Gastroesophageal sphincter (tissue), 4 donors: ENCODE measurements around the gene GBP2. TPM values are rescaled to one million over a fixed set of nuclear protein-coding genes. Genes with fewer than 3 reads are reported as not detected.
"Not testable (repeated sequence)": the region's sequence is repeated elsewhere in the genome, so short reads cannot be mapped to it uniquely, and the experiment has no call there.

Experiments used
- ATAC-seq: fragments of 150-250 bp; one replicate; pipeline ENCODE4 v1.9.1; 2016; ENCODE audit warnings: mild to moderate bottlenecking, moderate library complexity
- H3K27ac ChIP-seq, 4 donors: fragments of 200-600 bp; sonication (generic) in 3 of 4; 1 replicate in 3 of 4; 2 replicates in 1 of 4; pipeline ENCODE4 v1.5.1; 2016 to 2019
- H3K27me3 ChIP-seq: fragments of 200-600 bp; sonication (generic); one replicate; pipeline ENCODE4 v1.5.1; 2019
- H3K36me3 ChIP-seq, 2 donors: fragments of 200-600 bp; sonication (generic); one replicate each; pipeline ENCODE4 v1.5.1; 2019; ENCODE audit warnings: control low read depth in 1 of 2
- H3K4me1 ChIP-seq, 3 donors: fragments of 200-600 bp; sonication (generic); 1 replicate in 2 of 3; 2 replicates in 1 of 3; pipeline ENCODE4 v1.5.1; 2016 to 2019; ENCODE audit warnings: control low read depth in 2 of 3
- H3K4me3 ChIP-seq, 2 donors: fragments of 200-600 bp; sonication (generic); one replicate each; pipeline ENCODE4 v1.5.1; 2019; ENCODE audit warnings: mild to moderate bottlenecking in 1 of 2, moderate library complexity in 1 of 2
- H3K9me3 ChIP-seq, 3 donors: fragments of 200-600 bp; sonication (generic); one replicate each; pipeline ENCODE4 v1.5.1; 2017 to 2019; ENCODE audit warnings: control low read depth in 2 of 3
- CTCF ChIP-seq, 4 experiments: fragments of 200-600 bp in 2 of 4; fragments of 450-650 bp in 2 of 4; sonication (generic) in 1 of 4; IDR thresholded peaks; one replicate each; pipeline ENCODE4 v1.5.1; 2017 to 2019; ENCODE audit warnings: antibody characterized with exemption in 4 of 4, mild to moderate bottlenecking in 2 of 4, moderate library complexity in 2 of 4
- EP300 ChIP-seq: sonication (generic); formaldehyde crosslinking; IDR thresholded peaks from one replicate; pipeline ENCODE4 v1.6.1; 2017; ENCODE audit warnings: antibody characterized with exemption, mild to moderate bottlenecking
- POLR2A ChIP-seq, 2 donors: fragments of 450-650 bp; IDR thresholded peaks; one replicate each; pipeline ENCODE4 v1.6.1; 2017; ENCODE audit warnings: antibody characterized with exemption in 2 of 2, mild to moderate bottlenecking in 2 of 2, moderate library complexity in 1 of 2
- POLR2AphosphoS5 ChIP-seq: sonication (generic); formaldehyde crosslinking; IDR thresholded peaks from one replicate; pipeline ENCODE4 v1.6.1; 2017; ENCODE audit warnings: antibody characterized with exemption
- WGBS, 2 donors: methylation state at CpG; one replicate each; pipeline ENCODE4 v1.1.5; 2018; ENCODE audit warnings: low coverage in 1 of 2; 5-methylcytosine and 5-hydroxymethylcytosine counted together
- total RNA-seq, 4 donors: library from RNA; depleted of rRNA; stranded (reverse); fragments of >200 nt; gene quantifications; one replicate each; pipeline ENCODE4 v1.1.0, GENCODE V29; 2016

GBP2 gene
- total RNA-seq, 4 donors from 2014 or later: 147 to 172 (median 167) TPM

DNA sequence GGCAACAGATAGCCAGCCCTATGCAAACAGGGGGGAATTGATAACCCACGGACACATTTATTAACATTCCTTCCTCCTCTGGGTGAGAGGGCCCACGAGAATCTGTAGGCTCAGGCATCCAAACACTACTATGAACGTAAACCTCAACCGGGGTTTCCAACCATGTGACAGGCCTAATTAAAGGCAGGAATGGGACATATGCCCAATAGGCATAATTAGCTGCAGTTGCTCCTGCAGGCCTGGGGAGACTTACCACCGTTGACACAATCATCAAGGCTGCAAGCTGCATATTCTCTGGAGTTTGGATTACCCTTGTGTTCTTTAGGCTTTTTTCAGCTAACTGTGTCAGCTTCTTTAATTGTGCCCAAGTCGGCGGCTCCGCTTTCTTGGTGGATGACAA is 38.7 kb downstream of the GBP2 start:
- H3K36me3 ChIP-seq: no peaks in the 10 kb centered on the region
- no peaks in the 10 kb centered on the region for H3K27me3 ChIP-seq
- H3K4me1 ChIP-seq: no peaks in the 10 kb centered on the region
- H3K4me3 ChIP-seq: no peak overlapping the region
- no peak for ATAC-seq
- no peaks in the 10 kb centered on the region for H3K9me3 ChIP-seq
- WGBS, 2 donors: 74 to 80% methylated on average over 5 to 8 of the region's 8 CpGs
- no peak overlapping the region for H3K27ac ChIP-seq
- TF ChIP-seq POLR2A (IDR thresholded peaks at IDR 0.05): no peak
- no peak for TF ChIP-seq EP300
- no peak for TF ChIP-seq CTCF (IDR thresholded peaks at IDR 0.05)
- TF ChIP-seq POLR2AphosphoS5: no peak

DNA sequence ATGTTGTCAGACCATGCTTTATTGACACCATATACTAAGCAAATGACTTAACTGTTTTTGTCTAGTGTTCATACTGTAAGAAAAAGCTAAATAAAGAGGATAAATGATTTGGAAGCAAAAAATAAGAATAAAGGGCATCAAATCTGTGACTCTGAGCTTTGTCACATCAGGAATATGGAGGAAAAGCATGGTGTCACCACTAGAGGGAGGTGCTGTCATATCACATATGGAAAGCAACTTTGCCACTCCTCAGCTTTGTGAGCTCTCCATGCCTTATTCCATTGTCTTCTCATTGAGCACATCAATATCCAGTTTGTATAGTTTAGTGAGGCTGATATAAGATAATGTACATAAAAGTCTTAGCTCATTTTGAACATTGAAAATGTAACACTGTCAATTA is 40.1 kb downstream of the GBP2 start:
- Histone ChIP-seq H3K4me3 (no peak overlapping the region), H3K36me3 (no peaks in the 10 kb centered on the region), H3K9me3 (no peaks in the 10 kb centered on the region), H3K27me3 (no peaks in the 10 kb centered on the region), H3K27ac (no peak overlapping the region), H3K4me1 (no peaks in the 10 kb centered on the region)
- TF ChIP-seq CTCF (IDR thresholded peaks at IDR 0.05) (peak in 3 of 4 experiments; percentile 33 to 73 (median 58)), EP300 (no peak)
- ATAC-seq: no peak

DNA sequence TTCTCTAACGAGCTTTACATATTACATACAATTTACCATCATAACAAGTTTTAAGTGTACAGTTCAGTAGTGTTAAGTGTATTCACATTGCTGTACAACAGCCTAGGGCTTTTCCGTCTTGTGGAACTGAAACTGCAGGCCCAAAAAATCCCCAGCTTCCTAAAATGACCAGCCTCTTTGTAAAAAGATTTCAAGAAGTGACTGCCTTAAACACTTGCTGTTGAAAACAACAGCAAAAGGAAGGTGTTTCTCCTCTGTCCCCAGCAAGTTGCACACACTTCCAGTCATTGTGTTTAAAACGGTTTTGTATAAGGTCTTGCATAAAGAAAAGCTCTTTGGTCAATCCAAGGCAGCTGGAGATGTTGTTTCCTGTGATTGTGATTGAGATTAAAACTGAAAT is 44.9 kb downstream of the GBP2 start:
- Histone ChIP-seq H3K27ac (no peak overlapping the region), H3K4me1 (no peaks in the 10 kb centered on the region), H3K27me3 (no peaks in the 10 kb centered on the region), H3K4me3 (no peak overlapping the region), H3K9me3 (peaks cover 0 to 6% (median 0%) of the 10 kb centered on the region in 3 donors), H3K36me3 (no peaks in the 10 kb centered on the region)
- ATAC-seq: no peak
- WGBS, 2 donors: 76 to 78% methylated on average over 1 to 3 of the region's 3 CpGs
- no peak for TF ChIP-seq EP300
- TF ChIP-seq POLR2AphosphoS5: no peak
- no peak for TF ChIP-seq POLR2A (IDR thresholded peaks at IDR 0.05)
- no peak for TF ChIP-seq CTCF (IDR thresholded peaks at IDR 0.05)

DNA sequence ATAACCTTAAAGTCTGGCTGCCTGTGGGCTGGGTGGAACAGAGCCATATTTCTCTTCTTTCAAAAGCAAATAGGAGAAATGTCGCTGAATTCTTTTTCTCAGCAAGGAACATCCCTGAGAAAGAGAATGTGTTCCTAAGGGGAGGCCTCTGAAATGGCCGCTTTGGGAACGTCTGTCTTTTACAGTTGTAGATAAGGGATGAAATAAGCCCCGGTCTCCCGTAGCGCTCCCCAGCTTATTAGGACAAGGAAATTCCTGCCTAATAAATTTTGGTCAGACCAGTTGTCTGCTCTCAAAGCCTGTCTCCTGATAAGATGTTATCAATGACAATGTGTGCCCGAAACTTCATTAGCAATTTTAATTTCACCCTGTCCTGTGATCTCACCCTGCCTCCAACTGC is 45.8 kb downstream of the GBP2 start:
- not testable (repeated sequence) for H3K27ac ChIP-seq, H3K4me1 ChIP-seq, H3K4me3 ChIP-seq, H3K9me3 ChIP-seq, H3K36me3 ChIP-seq, H3K27me3 ChIP-seq, ATAC-seq
- WGBS, 2 donors: 74 to 100% methylated on average over 4 to 7 of the region's 7 CpGs

DNA sequence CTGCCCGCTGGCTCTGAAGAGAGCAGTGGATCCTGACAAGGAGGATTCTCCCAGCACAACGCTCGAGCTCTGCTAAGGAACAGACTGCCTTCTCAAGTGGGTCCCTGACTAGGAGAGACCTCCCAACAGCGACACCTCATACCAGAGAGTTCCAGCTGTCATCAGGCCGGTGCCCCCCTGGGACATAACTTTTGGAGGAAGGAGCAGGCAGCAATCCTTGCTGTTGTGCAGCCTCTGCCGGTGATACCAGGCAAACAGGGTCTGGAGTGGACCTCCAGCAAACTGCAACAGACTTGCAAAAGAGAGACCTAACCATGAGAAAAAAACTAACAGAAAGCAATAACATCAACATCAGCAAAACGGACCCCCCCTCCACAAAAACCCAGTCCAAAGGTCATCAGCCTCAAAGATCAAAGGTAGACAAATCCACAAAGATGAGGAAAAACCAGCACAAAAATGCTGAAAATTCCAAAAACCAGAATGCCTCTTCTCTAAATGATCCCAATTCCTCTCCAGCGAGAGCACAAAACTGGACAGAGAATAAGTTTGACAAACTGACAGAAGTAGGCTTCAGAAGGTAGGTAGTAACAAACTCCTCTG is 53.3 kb downstream of the GBP2 start:
- H3K4me3 ChIP-seq, ATAC-seq, H3K36me3 ChIP-seq, H3K27ac ChIP-seq, H3K4me1 ChIP-seq, H3K27me3 ChIP-seq: not testable (repeated sequence)
- peaks cover 0 to 16% (median 0%) of the 10 kb centered on the region in 3 donors for H3K9me3 ChIP-seq
- 50 to 75% methylated on average over 1 to 2 of the region's 8 CpGs for WGBS, 2 donors

- WGBS, 2 donors: 64% methylated on average over 1 of the region's 1 CpG; no CpG with 5 or more reads in 1 of the 2 donors
- Histone ChIP-seq H3K27ac (no peak overlapping the region), H3K9me3 (peaks cover 0 to 16% (median 0%) of the 10 kb centered on the region in 3 donors), H3K4me1 (peaks cover 0 to 6% (median 0%) of the 10 kb centered on the region in 3 donors), H3K36me3 (no peaks in the 10 kb centered on the region), H3K27me3 (no peaks in the 10 kb centered on the region), H3K4me3 (peak overlapping the region; percentile 30 to 36)
- no peak for ATAC-seq
- TF ChIP-seq CTCF (IDR thresholded peaks at IDR 0.05): no peak
- no peak for TF ChIP-seq POLR2A (IDR thresholded peaks at IDR 0.05)
- TF ChIP-seq POLR2AphosphoS5: no peak
- TF ChIP-seq EP300: no peak
Observed at GRCh38 chr1:89070509-89070908, 55.4 kb downstream of the GBP2 start.
